ENCODE results near the gene DKK2.

Gene DKK2

DNA sequence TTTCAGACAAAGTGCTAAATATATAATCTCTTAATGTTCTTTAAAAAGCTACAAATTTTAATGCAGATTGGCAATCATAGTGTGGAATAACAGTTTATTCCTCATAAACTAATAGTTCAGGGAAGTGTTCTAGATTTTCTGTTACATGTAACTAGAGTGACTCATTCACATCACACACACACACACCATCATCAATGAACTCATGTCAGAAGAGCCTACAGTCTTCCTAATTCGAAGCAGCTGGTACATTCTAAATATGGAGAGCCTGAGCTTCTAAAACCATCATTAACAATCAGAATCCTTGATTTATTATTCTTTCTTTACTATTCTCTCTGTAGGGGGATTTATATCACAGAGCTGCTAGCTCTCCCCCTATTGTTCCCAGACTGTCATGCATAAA, 49.6 kb downstream of the DKK2 start:
- Mint-ChIP-seq H3K4me1 (ENCODE audit: low read depth) (no peaks in the 10 kb centered on the region), H3K27me3 (no peaks in the 10 kb centered on the region), H3K9me3 (no peaks in the 10 kb centered on the region)

DNA sequence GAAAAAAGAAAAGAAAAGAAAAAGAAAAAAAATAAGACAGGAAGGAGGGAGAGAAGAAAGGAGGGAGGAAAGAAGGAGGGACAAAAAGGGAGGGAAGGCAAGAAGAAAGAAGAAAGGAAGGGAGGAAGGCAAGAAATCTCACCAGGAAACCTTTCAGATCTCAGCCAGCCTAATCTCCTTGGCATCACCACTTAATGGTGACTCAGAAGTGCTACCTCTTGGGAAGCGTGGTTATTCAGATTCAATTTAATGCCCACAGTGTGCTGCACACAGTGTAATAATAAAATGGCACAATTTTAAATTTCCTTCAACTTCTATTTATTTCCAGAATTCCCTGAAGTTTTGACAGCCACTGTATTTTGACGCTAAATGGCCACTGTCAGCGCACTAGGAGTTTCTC, 50.3 kb downstream of the DKK2 start:
- no peaks in the 10 kb centered on the region for H3K9me3 Mint-ChIP-seq
- H3K27me3 Mint-ChIP-seq, result no peaks in the 10 kb centered on the region
- no peak overlapping the region for H3K4me3 Mint-ChIP-seq
- no peaks in the 10 kb centered on the region for H3K4me1 Mint-ChIP-seq (ENCODE audit: low read depth)
- no peak overlapping the region for H3K27ac Mint-ChIP-seq
- no peaks in the 10 kb centered on the region for H3K36me3 Mint-ChIP-seq (ENCODE audit: low read depth)

More for the DNA sequence above, 49.6 kb downstream of the DKK2 start:
- no peak overlapping the region for H3K4me3 Mint-ChIP-seq
- H3K27ac Mint-ChIP-seq, result no peak overlapping the region
- H3K36me3 Mint-ChIP-seq (ENCODE audit: low read depth), result no peaks in the 10 kb centered on the region

DNA sequence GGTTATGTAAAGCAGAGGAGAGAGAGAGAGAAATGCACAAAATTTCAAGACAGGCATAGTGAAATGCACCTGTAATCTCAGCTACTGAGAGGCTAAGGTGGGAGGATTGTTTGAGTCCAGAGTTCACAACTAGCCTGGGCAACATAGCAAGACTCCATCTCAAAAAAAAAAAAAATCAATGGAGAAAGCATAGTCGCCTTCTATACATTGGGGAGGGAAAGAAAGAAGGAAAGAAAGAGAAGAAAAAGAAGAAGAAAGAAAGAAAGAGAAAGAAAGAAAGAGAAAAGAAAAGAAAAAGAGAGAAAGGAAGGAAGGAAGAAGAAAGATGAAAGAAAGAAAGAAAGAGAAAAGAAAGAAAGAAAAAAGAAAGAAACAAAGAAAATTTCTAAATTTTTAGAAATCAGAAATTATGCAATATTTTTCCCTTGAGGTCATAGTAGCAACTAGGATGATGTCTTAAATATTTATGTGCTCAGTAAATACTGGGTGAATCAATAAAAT, 53.4 kb downstream of the DKK2 start:
- H3K27ac Mint-ChIP-seq, result no peak overlapping the region
- no peaks in the 10 kb centered on the region for H3K9me3 Mint-ChIP-seq
- no peaks in the 10 kb centered on the region for H3K36me3 Mint-ChIP-seq (ENCODE audit: low read depth)
- no peaks in the 10 kb centered on the region for H3K4me1 Mint-ChIP-seq (ENCODE audit: low read depth)
- no peak overlapping the region for H3K4me3 Mint-ChIP-seq
- H3K27me3 Mint-ChIP-seq, result peaks cover 3% of the 10 kb centered on the region

DNA sequence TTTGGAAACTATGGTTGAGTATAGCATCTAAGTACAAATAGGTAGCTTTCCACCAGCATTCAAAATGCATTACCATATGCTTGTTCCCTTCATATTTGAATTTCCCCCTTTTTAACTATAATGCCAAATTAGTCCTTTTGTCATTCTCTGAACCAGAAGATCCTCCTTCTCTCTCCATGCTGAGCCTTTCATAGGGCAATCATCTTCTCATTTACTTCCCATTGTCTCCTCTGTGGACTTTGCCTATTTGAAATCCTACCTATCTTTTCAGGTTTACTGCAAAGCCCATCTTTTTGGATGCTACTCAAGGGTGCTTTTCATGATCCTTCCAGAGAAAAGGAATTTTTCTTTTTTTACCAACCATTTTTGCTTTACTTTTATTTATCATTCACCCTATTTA, 54.7 kb downstream of the DKK2 start:
- Mint-ChIP-seq H3K27me3 (peaks cover 3% of the 10 kb centered on the region), H3K4me3 (no peak overlapping the region), H3K4me1 (ENCODE audit: low read depth) (no peaks in the 10 kb centered on the region), H3K9me3 (no peaks in the 10 kb centered on the region), H3K27ac (no peak overlapping the region), H3K36me3 (ENCODE audit: low read depth) (no peaks in the 10 kb centered on the region)

DNA sequence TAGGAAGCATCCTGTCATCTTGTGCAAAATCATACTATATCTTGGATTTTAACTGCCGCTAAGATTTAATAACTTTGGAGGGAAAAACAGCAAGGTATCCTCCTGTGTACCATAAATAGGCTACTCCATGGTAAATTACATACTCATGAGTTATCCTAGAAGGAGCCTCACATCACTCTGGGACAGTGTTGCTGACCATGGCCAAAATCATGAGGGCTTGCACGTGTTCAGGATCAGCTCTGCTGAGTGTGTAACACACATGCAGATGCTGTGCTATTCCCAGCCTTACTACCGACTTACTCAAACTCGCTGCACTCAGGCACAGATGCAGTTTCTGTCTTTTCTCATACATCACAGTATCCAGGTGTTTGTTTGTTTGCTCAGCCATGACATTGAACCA, 56.6 kb downstream of the DKK2 start:
- Mint-ChIP-seq H3K4me3 (no peak overlapping the region), H3K4me1 (ENCODE audit: low read depth) (no peaks in the 10 kb centered on the region), H3K27me3 (peaks cover 3% of the 10 kb centered on the region), H3K27ac (no peak overlapping the region), H3K9me3 (peaks cover 10% of the 10 kb centered on the region), H3K36me3 (ENCODE audit: low read depth) (no peaks in the 10 kb centered on the region)

DNA sequence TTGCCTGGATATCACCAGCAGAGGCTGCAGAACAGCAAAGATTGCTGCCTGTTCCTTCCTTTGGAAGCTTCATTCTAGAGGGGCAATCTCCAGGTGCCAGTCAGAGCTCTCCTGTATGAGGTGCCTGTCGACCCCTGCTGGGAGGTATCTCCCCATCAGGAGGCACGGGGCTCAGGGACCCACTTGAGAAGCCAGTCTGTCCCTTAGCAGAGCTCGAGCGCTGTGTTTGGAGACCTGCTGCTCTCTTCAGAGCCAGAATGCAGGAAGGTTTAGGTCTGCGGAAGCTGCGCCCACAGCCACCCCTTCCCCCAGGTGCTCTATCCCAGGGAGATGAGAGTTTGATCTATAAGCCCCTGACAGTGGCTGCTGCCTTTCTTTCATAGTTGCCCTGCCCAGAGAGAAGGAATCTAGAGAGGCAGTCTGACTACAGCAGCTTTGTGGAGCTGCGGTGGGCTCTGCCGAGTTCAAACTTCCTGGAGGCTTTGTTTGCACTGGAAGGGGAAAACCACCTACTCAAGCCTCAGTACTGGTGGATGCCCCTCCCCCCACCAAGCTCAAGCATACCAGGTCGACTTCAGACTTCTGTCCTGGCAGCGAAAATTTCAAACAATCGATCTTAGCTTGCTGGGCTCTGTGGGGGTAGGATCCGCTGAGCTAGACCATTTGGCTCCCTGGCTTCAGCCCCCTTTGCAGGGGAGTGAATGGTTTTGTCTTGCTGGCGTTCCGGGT, 57.9 kb downstream of the DKK2 start:
- no peaks in the 10 kb centered on the region for H3K36me3 Mint-ChIP-seq (ENCODE audit: low read depth)
- H3K4me3 Mint-ChIP-seq, result no peak overlapping the region
- peaks cover 13% of the 10 kb centered on the region for H3K9me3 Mint-ChIP-seq
- no peak overlapping the region for H3K27ac Mint-ChIP-seq
- H3K27me3 Mint-ChIP-seq, result peaks cover 3% of the 10 kb centered on the region
- H3K4me1 Mint-ChIP-seq (ENCODE audit: low read depth), result no peaks in the 10 kb centered on the region

DNA sequence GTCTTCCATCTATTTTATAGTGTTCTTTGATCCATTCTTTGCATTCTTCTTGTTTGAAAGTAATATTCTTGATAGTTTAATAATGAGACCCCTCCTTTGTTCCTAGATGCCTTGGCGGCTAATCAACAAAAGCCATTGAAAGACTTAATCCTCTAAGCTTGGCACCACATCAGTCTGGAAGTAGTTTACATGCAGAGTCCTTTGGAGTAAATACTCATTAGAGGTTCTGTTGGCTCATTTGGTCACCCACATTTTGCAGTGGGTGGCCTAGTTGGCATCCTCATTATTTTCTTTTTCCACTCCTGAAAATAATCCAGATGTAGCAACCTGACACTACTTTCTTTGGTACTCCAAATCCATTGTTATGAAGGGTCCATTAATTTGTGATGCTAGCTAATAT, 64.5 kb downstream of the DKK2 start:
- H3K4me1 Mint-ChIP-seq (ENCODE audit: low read depth), result no peaks in the 10 kb centered on the region
- H3K27ac Mint-ChIP-seq, result no peak overlapping the region
- H3K27me3 Mint-ChIP-seq, result no peaks in the 10 kb centered on the region
- H3K4me3 Mint-ChIP-seq, result no peak overlapping the region
- no peaks in the 10 kb centered on the region for H3K36me3 Mint-ChIP-seq (ENCODE audit: low read depth)
- H3K9me3 Mint-ChIP-seq, result peaks cover 16% of the 10 kb centered on the region

DNA sequence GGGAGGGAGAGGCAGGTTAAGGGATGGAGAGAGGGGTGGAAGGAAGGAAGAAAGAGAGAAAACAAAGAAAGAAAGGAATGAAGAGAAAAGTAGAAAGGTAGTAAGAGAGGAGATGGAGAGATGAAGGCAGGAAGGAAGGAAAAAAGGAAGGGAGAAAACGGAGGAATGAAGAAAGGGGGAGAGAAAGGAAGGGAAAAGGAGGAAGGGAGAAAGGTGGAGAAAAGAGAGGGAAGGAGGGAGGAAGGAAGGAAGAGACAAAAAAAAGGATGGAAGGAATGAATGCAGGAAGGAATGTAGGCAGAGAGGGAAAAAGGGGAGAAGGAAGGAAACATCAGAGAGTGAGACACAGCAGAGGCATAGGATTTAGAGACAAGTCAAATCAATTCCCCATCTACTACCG, 68.2 kb downstream of the DKK2 start:
- H3K4me3 Mint-ChIP-seq, result no peak overlapping the region
- no peak overlapping the region for H3K27ac Mint-ChIP-seq
- no peaks in the 10 kb centered on the region for H3K4me1 Mint-ChIP-seq (ENCODE audit: low read depth)
- H3K27me3 Mint-ChIP-seq, result no peaks in the 10 kb centered on the region
- no peaks in the 10 kb centered on the region for H3K36me3 Mint-ChIP-seq (ENCODE audit: low read depth)
- H3K9me3 Mint-ChIP-seq, result peaks cover 6% of the 10 kb centered on the region

DNA sequence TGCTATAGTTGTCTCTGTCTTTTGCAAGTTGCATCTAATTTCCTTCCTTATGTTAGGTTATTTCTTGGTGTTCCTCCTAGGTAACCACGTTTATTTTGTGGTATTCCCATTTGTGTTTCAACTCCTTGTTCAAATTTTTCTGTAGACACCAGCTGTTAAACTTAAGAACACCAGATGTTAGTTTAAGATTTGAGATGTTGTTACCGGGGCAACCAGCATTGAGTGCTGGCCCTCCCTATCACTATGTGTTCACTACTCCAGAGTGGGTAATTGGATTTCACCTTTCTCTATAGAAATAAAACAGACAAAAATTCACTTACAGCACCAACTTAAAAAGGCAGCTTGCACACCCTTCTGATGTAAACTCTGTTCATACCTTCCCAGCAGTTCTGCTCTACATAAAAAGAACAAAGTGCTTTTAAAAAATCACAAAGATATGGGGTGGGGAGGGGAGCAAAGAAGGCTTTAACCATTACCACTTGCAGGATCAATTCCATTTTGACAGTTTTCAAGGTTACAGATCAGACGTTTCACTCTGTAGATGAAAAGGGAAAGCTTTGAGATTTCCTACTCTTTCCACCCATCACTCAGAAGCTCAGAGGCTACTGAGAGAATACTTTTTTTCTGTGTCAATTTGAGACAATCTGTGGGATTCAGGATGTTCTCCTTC, 82.9 kb downstream of the DKK2 start:
- Mint-ChIP-seq H3K9me3 (no peaks in the 10 kb centered on the region), H3K27ac (no peak overlapping the region), H3K4me1 (ENCODE audit: low read depth) (no peaks in the 10 kb centered on the region), H3K4me3 (no peak overlapping the region), H3K27me3 (no peaks in the 10 kb centered on the region), H3K36me3 (ENCODE audit: low read depth) (no peaks in the 10 kb centered on the region)

DNA sequence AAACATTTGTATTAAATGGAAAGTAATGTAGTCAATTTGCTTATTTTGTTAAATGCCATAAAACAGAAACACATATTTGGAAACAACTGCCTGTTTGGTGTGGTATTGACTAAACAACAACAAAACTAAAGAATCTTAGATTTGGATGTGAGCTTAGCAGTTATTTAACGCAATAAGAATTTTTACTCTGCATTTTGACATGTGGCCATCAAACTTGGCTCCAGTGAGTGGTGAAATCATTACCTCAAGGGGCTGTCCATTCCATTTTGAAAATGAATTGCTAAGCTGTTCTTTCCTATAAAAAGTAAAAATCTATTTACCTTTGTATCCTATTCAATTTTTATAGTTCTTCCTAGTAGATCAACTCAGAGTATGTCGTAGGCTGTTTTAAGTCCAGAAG, 84.2 kb downstream of the DKK2 start:
- Mint-ChIP-seq H3K27me3 (no peaks in the 10 kb centered on the region), H3K36me3 (ENCODE audit: low read depth) (no peaks in the 10 kb centered on the region), H3K9me3 (no peaks in the 10 kb centered on the region), H3K27ac (no peak overlapping the region), H3K4me1 (ENCODE audit: low read depth) (no peaks in the 10 kb centered on the region), H3K4me3 (no peak overlapping the region)

DNA sequence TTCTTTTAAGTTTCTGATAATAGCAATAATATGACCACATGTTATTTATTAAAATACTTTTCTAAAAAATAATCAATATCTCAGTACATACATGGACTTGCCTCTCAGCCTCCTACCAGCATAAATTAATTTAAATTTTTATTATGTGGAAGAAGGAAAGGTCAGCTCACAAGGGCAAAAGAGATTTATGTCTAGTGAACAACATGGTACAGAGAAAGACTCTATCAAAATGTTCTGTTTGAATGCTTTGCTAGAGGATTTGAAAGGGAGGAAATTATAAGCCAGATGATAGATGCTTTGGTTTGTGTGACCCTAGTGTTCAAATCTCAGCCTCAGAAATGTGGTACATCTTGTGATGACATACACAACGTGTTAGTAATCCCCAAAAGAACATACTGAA, 94.3 kb downstream of the DKK2 start:
- Mint-ChIP-seq H3K4me1 (ENCODE audit: low read depth) (no peaks in the 10 kb centered on the region), H3K4me3 (no peak overlapping the region), H3K27ac (no peak overlapping the region), H3K9me3 (no peaks in the 10 kb centered on the region), H3K27me3 (no peaks in the 10 kb centered on the region), H3K36me3 (ENCODE audit: low read depth) (no peaks in the 10 kb centered on the region)

DNA sequence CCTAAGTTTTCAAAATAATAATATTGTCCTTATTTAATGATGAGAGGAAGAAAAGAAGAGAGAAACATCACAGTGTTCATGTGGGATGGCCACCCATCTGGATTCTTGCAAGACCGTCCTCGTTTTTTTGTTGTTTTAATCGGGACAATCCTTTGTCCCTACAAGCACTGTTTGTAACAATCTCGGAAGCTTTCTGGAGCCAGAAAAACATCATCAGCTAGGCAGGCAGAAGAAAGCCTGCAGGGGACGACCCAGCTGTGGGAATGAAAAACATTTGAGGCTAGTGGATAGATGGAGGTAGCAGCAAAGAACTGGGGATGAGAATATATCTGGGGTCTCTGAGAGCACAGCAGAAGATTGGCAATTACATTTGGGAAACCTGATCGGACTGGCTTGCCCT, 105.6 kb downstream of the DKK2 start:
- H3K9me3 Mint-ChIP-seq, result no peaks in the 10 kb centered on the region
- H3K27ac Mint-ChIP-seq, result no peak overlapping the region
- no peaks in the 10 kb centered on the region for H3K4me1 Mint-ChIP-seq (ENCODE audit: low read depth)
- H3K27me3 Mint-ChIP-seq, result no peaks in the 10 kb centered on the region
- H3K36me3 Mint-ChIP-seq (ENCODE audit: low read depth), result no peaks in the 10 kb centered on the region
- H3K4me3 Mint-ChIP-seq, result no peak overlapping the region

DNA sequence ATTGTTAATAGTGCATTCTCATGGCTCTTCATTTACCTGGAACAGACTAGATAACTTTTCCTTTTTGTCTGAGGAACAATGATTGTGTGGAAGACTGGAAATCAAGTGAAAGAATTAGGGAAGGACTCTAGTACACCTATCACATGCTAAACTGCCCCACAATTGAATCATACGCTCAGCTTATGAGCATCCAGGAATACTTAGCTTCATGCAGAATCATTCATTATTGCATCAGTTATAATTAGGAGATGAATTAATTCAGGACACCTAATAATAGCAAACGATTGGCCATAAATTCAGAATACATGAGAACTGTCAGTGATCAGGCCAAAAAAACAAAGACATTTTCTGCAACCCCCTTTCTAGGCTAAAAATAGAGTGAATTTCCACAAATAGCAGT, 106.9 kb downstream of the DKK2 start:
- no peak overlapping the region for H3K4me3 Mint-ChIP-seq
- H3K27ac Mint-ChIP-seq, result no peak overlapping the region
- H3K36me3 Mint-ChIP-seq (ENCODE audit: low read depth), result no peaks in the 10 kb centered on the region
- H3K9me3 Mint-ChIP-seq, result no peaks in the 10 kb centered on the region
- H3K27me3 Mint-ChIP-seq, result no peaks in the 10 kb centered on the region
- no peaks in the 10 kb centered on the region for H3K4me1 Mint-ChIP-seq (ENCODE audit: low read depth)

DNA sequence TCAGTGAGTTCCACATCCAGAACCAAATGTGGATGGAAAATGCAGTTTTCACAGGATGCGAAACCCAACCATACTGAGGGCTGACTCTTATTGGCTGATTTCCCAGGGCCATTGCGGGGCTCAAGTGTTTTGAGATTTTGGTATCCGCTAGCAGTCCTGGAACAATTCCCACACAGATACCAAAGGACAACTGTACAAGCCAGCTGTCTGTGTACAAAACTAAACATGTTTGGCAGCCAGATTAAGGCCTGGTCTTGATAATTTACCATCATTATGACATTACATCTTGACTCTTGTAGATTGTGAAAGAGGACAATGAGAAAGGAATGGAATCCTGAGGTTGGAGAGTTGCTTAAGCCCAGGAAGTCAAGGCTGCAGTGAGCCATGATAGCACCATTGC, 121.9 kb downstream of the DKK2 start:
- Mint-ChIP-seq H3K27ac (no peak overlapping the region), H3K4me3 (no peak overlapping the region), H3K4me1 (ENCODE audit: low read depth) (no peaks in the 10 kb centered on the region), H3K36me3 (ENCODE audit: low read depth) (no peaks in the 10 kb centered on the region), H3K27me3 (no peaks in the 10 kb centered on the region), H3K9me3 (no peaks in the 10 kb centered on the region)

DNA sequence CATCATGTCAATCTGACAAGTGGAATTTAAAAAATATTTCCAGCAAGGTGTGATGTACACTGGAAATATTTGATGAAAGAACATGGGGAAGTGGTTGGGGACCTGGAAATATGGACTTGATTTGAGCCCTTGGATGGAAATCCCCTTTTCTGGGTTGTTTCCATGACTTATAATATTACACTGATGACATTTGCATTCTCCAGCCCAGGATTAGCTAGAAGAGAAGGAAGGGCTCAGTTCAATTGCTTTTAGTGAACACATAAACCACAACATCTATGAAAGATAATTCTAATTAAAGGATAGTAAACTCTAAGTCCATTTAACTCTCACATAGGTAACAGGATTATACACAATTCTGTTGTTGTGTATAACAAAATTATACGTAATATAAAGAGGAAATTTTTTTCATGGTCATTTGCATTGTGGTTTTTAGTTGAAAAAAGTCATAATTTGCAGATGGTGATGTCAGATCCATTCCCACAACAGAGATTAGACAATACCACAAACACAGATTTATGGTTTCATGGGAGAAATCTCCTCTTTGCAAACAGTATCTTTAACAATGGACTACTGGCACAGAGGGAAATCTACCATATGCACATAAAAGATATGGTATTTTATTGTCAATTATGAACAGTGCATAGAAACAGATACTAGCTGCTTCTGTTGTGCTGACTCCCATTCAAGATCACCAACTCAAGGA, 126.5 kb downstream of the DKK2 start:
- no peaks in the 10 kb centered on the region for H3K4me1 Mint-ChIP-seq (ENCODE audit: low read depth)
- no peaks in the 10 kb centered on the region for H3K36me3 Mint-ChIP-seq (ENCODE audit: low read depth)
- H3K9me3 Mint-ChIP-seq, result peaks cover 6% of the 10 kb centered on the region
- H3K27me3 Mint-ChIP-seq, result no peaks in the 10 kb centered on the region
- no peak overlapping the region for H3K27ac Mint-ChIP-seq
- no peak overlapping the region for H3K4me3 Mint-ChIP-seq

Measured in stimulated activated naive CD8-positive, alpha-beta T cell treated with anti-CD3 and anti-CD28 coated beads, Interleukin-15, Interleukin-2, amounts not matched to agents 100 ng/mL and 50 ng/mL, for 24 hours (primary cell).